ENCODE data around the gene KIF21B.

Gene KIF21B

GRCh38 chr1:200992382-200993048, 31.0 kb downstream of the KIF21B start:
- DNase-seq (ENCODE audit: low read depth in 3 of 3) = no peak

- DNase-seq (ENCODE audit: low read depth in 3 of 3) = no peak
Measured at GRCh38 chr1:200991097-200991614, 32.4 kb downstream of the KIF21B start.

GRCh38 chr1:200990114-200990513, 33.4 kb downstream of the KIF21B start:
- no peak for DNase-seq (ENCODE audit: low read depth in 3 of 3)

GRCh38 chr1:200989337-200989736, 34.2 kb downstream of the KIF21B start:
- no peak for DNase-seq (ENCODE audit: low read depth in 3 of 3)

- DNase-seq (ENCODE audit: low read depth in 3 of 3) = no peak
Measured at GRCh38 chr1:200988693-200989092, 34.8 kb downstream of the KIF21B start.

DNA sequence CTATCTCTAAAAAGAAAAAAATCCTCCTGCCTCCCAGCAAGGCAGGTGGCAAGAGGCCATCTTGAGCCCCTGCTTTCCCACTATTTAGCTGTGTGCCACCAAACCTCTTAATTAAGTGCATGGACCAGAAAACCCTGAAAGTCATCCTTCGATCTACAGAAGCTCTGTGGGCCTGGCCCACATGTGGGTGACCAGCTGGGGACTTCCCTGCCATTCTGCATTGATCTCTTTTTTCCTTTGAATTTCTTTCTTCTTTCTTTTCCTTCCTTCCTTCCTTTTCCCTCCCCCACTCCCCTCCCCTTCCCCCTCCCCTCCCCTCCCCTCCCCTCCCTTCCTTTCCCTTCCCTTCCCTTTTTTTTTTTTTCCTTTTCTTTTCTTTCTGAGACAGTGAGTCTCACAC, 38.0 kb downstream of the KIF21B start:
- no peak for DNase-seq (ENCODE audit: low read depth in 3 of 3)

DNA sequence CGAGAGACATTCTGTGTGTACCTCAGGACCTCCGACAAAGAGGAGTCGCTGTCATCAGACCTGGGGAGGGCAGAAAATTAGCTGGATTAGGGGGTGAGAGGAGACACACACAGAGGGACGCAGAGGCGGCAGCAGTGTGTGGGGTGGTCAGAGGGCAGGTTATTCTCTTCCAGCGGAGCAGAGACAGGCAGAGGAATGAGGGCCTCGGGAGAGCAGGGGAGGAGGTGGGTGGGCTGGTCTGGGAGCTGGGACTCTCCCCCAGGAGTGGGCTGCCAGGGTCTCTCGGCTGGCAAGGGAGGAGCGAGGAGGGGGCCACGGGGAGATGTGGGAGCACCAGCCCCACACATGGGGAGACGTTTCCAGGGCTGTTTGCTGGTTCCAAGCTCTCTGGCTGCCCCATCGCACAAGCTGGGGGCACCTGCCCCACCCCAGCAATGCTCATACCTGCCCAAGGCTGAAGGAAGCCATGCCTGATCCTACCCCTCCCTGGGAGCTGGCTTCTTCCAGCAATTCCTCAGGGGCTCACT, 40.4 kb downstream of the KIF21B start:
- no peak for DNase-seq (ENCODE audit: low read depth in 3 of 3)

- DNase-seq (ENCODE audit: low read depth in 3 of 3) = no peak
Measured at GRCh38 chr1:200982071-200982945, 41.2 kb downstream of the KIF21B start.

DNA sequence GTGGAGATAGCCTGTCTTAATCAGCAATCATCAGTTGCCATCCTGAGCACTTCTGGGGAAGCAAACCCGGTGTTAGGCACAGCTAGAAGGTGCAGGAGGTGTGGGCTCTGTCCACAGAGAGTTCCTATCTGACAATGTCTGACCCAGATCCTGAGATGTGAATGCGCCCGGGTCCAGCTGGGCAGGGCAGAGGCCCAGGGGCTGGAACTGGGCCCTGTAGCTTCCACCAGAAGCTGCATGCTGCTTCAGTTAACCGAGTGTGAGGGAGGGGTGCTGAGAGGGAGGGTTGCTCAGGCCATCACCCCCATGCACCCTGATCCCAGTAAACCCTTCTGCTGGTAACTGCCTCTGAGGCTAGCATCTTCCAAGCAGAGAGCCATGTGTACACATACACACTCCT, 42.2 kb downstream of the KIF21B start:
- no peak for DNase-seq (ENCODE audit: low read depth in 3 of 3)

DNA sequence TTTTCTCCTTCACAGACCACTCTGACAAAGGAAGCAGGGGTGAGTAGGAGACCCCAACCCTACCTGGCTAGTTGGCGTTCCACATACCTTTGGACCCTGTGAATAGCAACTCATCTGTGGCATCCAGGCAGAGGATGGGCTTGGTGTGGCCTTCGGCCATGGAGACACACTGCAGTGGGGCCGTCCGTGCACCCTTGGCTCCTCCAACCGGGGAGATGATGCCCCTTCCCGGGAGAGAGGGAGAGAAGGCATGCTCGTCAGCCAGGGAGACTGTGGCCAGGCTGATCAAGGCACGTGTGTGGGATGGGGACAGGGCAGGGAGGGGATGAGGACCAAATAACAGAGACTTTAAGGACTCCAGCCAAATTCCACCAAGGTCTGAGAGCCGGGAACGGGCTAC, 42.6 kb downstream of the KIF21B start:
- no peak for DNase-seq (ENCODE audit: low read depth in 3 of 3)

- DNase-seq (ENCODE audit: low read depth in 3 of 3) = no peak
Measured at GRCh38 chr1:200980452-200980772, 43.1 kb downstream of the KIF21B start.

DNA sequence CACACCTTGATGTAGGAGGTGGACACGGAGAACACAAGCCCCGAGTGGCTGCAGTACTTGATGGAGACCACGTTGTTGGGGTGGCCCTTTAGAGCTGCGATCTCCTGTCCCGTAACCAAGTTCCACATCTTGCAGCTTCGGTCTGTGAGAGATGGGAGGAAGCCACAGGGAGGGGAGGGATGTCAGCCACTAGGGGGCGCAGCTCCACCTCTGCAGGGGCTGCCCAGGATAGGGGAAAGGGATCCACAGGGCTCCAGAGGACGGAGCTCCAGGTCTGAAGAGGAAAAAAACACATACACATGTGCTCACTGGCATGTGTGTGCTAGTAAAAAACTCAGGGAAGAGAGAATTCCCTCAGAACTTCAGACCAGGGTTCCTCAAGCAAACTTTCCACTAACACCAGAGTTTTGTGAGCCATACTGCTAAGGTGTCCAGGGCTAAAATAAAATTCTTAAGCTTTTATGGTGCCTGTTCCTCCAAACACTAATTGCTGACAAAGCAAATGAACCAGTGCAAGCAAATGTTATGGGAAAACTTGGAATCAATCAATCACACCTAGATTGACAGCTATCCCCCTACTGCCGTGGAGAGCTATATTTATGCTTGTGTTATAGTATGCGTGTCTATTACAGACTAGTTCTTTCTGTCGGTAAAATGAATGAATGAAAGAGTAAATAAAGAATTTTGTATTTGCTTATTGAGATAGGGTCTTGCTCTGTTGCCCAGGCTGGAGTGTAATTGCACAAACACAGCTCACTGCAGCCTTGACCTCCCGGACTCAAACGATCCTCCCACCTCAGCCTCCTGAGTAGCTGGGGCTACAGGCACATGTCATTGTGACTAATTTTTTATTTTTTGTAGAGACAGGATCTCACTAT, 43.7 kb downstream of the KIF21B start:
- peak; percentile 43 to 69 (median 50) for DNase-seq (ENCODE audit: low read depth in 3 of 3)

GRCh38 chr1:200977071-200977754, 46.3 kb downstream of the KIF21B start:
- DNase-seq (ENCODE audit: low read depth in 3 of 3) = no peak

- no peak for DNase-seq (ENCODE audit: low read depth in 3 of 3)
Measured at GRCh38 chr1:200976634-200977033, 46.9 kb downstream of the KIF21B start.

DNA sequence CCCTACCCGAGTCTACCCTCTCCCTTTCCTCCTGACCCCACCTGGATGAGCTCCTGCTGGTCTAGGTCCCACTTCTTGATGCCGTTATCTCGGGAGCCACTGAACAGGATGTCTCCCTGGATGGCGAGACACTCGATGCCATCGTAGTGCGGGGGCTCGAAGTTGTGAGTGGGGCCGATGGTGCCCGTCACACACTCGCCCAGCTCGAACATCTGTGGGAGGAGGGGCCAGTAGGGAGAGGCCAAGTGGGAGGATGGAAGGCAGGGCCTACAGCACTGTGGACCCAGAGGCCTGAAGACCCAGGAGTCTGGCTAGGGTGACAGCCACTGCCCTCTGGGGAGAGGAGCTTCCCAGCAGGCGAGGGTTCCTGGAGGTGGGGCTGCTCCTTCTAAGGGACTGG, 48.1 kb downstream of the KIF21B start:
- no peak for DNase-seq (ENCODE audit: low read depth in 3 of 3)

GRCh38 chr1:200974711-200975110, 48.8 kb downstream of the KIF21B start:
- DNase-seq (ENCODE audit: low read depth in 3 of 3) = no peak

DNA sequence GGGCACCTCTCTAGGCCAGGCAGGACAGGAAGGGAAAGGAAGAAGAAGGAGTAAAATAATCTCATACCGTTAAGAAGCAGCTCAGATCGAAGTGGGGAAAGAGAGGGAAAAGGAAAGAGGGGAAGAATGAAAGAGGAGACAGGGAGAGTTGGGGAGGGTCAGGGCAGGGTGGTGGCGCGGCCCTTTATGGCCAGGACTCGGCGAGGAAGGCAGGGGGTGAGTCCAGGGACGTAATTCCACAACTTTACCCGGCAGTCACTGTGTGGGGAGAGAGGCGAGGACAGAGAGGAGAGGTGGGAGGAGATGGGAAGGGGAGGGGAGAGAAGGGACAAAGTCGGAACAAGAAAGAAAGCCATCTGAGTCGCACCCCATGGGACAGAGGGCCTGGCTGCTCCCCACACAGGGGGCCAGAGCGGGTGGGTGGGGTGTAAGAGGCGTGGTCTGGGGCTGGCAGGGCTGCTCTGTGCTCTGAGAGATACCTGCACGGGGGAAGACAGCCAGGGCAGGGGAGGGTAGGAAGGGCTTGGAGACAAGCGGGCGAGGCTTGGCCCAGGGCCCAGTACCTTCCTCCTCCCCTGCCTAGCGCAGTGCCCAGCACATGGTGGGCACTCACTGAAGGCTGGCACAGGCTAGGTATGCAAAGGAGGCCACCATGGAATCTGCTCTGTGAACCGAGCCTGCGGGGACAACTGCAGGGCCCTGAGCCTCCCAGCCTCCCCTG, 49.4 kb downstream of the KIF21B start:
- no peak for DNase-seq (ENCODE audit: low read depth in 3 of 3)

DNA sequence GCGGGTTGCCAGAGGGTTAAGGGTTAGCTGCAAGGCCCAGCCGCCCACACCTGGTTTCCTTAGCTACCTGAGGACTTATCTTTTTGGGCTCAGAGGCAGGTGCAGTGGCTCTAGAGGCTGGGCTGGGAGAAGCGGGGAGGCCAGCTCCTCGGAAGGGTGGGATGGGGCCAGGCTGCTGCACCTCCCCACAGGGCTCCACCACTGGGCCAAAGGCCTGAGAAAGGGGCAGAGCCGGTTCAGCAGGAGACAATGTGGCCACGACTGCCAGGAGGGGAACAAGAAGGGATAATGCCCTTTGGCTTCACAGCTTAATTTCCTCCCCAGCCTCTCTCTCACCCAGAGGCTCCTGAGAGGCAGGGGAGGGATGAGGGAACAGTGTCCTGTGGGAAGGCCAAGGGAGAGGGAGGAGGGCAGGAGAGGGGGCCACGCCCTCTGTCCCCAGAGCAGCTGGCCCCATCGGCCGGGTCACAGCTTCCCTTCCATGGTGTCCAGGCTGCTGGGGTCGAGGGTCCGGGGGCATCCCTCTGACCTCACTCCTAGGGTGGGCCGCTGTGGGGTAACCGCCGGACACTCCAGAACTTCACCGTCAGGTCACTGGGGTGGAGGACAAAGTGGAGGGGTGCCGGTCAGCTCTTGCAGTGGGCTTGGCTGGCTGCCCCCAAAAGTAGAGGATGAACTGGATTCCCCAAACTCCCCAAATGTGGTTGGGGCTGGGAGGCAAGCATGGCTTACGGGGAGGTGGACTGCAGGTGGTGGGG, 50.4 kb downstream of the KIF21B start:
- DNase-seq (ENCODE audit: low read depth in 3 of 3) = no peak

DNA sequence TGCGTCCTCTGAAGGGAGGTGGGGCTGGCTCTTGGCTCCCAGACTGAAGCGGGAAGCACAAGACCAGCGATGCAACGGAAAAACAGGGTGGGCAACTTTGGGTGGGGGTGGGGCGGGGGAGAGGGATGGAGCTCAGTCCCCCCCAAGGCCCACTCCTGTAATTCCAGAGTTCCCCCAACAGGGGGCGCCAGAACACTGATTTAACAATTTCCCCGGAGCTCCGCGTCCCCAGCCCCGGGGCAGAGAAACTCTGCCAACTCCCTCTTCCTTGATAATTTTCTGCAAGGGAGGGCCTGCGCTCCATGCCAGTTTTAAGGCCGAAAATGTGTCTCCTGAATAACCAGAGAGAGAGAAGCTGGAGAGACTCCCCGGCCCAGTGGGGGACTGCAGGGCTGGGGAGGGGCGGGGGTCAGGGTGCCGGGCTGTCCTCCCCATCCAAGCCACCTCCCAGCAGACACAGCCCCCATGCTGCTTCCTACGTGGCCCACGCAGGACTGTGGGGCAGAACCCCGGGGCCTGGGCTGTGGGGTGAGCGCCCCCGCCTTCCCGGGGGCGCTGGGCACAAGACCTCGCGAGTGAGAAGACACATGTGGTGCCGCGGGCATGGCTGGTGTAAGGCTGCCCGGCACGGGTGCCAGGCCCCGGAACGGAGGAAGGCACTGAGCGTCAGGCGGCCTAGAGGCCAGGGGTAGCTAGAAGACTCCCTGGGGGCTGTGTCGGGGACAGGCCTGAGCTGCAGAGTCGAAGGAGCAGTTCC, 51.4 kb downstream of the KIF21B start:
- DNase-seq (ENCODE audit: low read depth in 3 of 3) = peak; percentile 37 to 50 (median 45)
